K562 (cell line): ENCODE measurements around the gene TANGO6. TPM values are rescaled to one million over a fixed set of nuclear protein-coding genes. Genes with fewer than 3 reads are reported as not detected.

ENCODE experiments used
- ATAC-seq: fragments of 200-7000 bp; cut with Tn5 transposase; 3 replicates; pipeline ENCODE4 v1.9.1; 2020; ENCODE audit warnings: moderate library complexity
- BruUV-seq: library from RNA; stranded (reverse); fragments of 400-500 nt; replicated peaks from 2 replicates; lab custom pipeline; 2021; lab: Mats Ljungman, UMichigan
- CTCF ChIA-PET: fragments of 300-600 bp; formaldehyde crosslinking; extraction: SDS; loops from one replicate; lab custom pipeline; 2021; ENCODE audit warnings: low intra/inter-chr PET ratio; lab: Yijun Ruan, JAX
- POLR2A ChIA-PET: fragments of 300-600, 350-650 bp; sonication (Branson Sonifier 250); formaldehyde crosslinking; extraction: SDS; loops from one replicate; lab custom pipeline; 2021; ENCODE audit warnings: antibody characterized with exemption, inconsistent platforms; lab: Yijun Ruan, JAX
- DNase-seq, 4 experiments: peaks; one replicate each; pipeline versions ENCODE4 v3.0.0 to v3.0.0-alpha.2; 2011 to 2018; ENCODE audit warnings: low spot score in 3 of 4, mixed read lengths in 3 of 4; ENCODE audit errors: extremely low read depth in 1 of 4
- FAIRE-seq: peaks from 2 replicates; lab custom pipeline; 2011; peaks lifted over from hg19 to GRCh38; lab: Jason Lieb, UNC
- H2AFZ ChIP-seq: 2 replicates; pipeline ENCODE4 v1.6.0; 2011; ENCODE audit warnings: low read depth, low read length, control low read depth, inconsistent platforms
- H3K27ac ChIP-seq: fragments of 200-600 bp; 3 replicates; pipeline ENCODE4 v1.8.0; 2011; ENCODE audit warnings: low read depth, mild to moderate bottlenecking, control low read depth, inconsistent platforms, low read length, moderate library complexity, mixed read lengths; ENCODE audit errors: extremely low read depth
- H3K27me3 ChIP-seq, 2 experiments: fragments of 300-600 bp in 1 of 2; 2 replicates in 1 of 2; 3 replicates in 1 of 2; pipeline versions ENCODE4 v1.6.0 to v1.8.0; 2011; ENCODE audit warnings: inconsistent platforms in 2 of 2, low read length in 2 of 2, mild to moderate bottlenecking in 1 of 2, mixed read lengths in 1 of 2, moderate library complexity in 1 of 2; ENCODE audit not compliant: control insufficient read depth in 2 of 2, insufficient read depth in 2 of 2
- H3K36me3 ChIP-seq: fragments of 300-600 bp; 3 replicates; pipeline ENCODE4 v1.8.0; 2011; ENCODE audit warnings: mild to moderate bottlenecking, low read length, inconsistent platforms; ENCODE audit not compliant: control insufficient read depth, insufficient read depth
- H3K4me1 ChIP-seq, 2 experiments: fragments of 200-600 bp in 1 of 2; replicated peaks in 1 of 2; 2 replicates in 1 of 2; 3 replicates in 1 of 2; pipeline versions ENCODE4 v1.5.1 to v1.8.0; 2011; ENCODE audit warnings: inconsistent platforms in 2 of 2, low read length in 2 of 2, mild to moderate bottlenecking in 1 of 2, mixed read lengths in 1 of 2, moderate library complexity in 1 of 2; ENCODE audit not compliant: control insufficient read depth in 2 of 2, insufficient read depth in 2 of 2
- H3K4me2 ChIP-seq: 2 replicates; pipeline ENCODE4 v1.6.1; 2011; ENCODE audit warnings: low read length, control low read depth, inconsistent platforms, mixed read lengths; ENCODE audit not compliant: insufficient read depth
- H3K4me3 ChIP-seq: fragments of 200-600 bp; sonication (generic), shearing (Covaris generic); 2 replicates; pipeline ENCODE4 v1.5.1; 2016; ENCODE audit warnings: control low read depth, inconsistent platforms
- H3K79me2 ChIP-seq: fragments of 200-600 bp; 3 replicates; pipeline ENCODE4 v1.8.0; 2011; ENCODE audit warnings: low read length, inconsistent platforms; ENCODE audit not compliant: control insufficient read depth, insufficient read depth
- H3K9ac ChIP-seq, 2 experiments: 2 replicates each; pipeline versions ENCODE4 v1.6.0 to v1.6.1; 2011; ENCODE audit warnings: low read depth in 2 of 2, low read length in 2 of 2, control low read depth in 1 of 2, inconsistent platforms in 1 of 2, mild to moderate bottlenecking in 1 of 2, mixed read lengths in 1 of 2; ENCODE audit not compliant: insufficient read depth in 1 of 2
- H3K9me1 ChIP-seq: one replicate; pipeline ENCODE4 v1.6.0; 2011; ENCODE audit warnings: inconsistent platforms, mild to moderate bottlenecking, low read length, moderate library complexity; ENCODE audit not compliant: control insufficient read depth, insufficient read depth
- H3K9me3 ChIP-seq: replicated peaks from 2 replicates; pipeline ENCODE4 v1.5.1; 2011; ENCODE audit warnings: low read depth, low read length, inconsistent platforms; ENCODE audit not compliant: control insufficient read depth, insufficient read depth
- H4K20me1 ChIP-seq: replicated peaks from 2 replicates; pipeline ENCODE4 v1.6.1; 2011; ENCODE audit warnings: low read length, inconsistent platforms, mixed read lengths; ENCODE audit not compliant: control insufficient read depth, insufficient read depth
- CCAR2 ChIP-seq: fragments of 200-400 bp; formaldehyde crosslinking; IDR thresholded peaks from 2 replicates; pipeline ENCODE4 v1.6.1; 2017; ENCODE audit warnings: mild to moderate bottlenecking, low read depth, low read length
- MED1 ChIP-seq: sonication (generic); formaldehyde crosslinking; IDR thresholded peaks from 2 replicates; pipeline ENCODE4 v1.8.1; 2023; ENCODE audit warnings: missing genetic modification reagents, borderline replicate concordance
- NEUROD1 ChIP-seq: fragments of 150-350 bp; IDR thresholded peaks from 2 replicates; pipeline ENCODE4 v1.6.1; 2014; ENCODE audit warnings: borderline replicate concordance, low read length, low read depth; ENCODE audit not compliant: partially characterized antibody
- NR2C1 ChIP-seq, 2 experiments: fragments of 450-650 bp; IDR thresholded peaks; 2 replicates each; pipeline ENCODE4 v1.6.1; 2017; ENCODE audit warnings: mild to moderate bottlenecking in 2 of 2, antibody characterized with exemption in 1 of 2, inconsistent platforms in 1 of 2, missing compliant biosample characterization in 1 of 2, missing genetic modification characterization in 1 of 2
- POLR3G ChIP-seq: IDR thresholded peaks from 2 replicates; pipeline ENCODE4 v1.6.1; 2011; ENCODE audit not compliant: insufficient read length, insufficient replicate concordance; ENCODE audit errors: extremely low read depth
- SRSF7 ChIP-seq: fragments of 200-400 bp; formaldehyde crosslinking; optimal IDR thresholded peaks from 2 replicates; pipeline ENCODE3; 2017; ENCODE audit warnings: mild to moderate bottlenecking, low read depth, low read length
- SRSF9 ChIP-seq: fragments of 200-400 bp; formaldehyde crosslinking; IDR thresholded peaks from 2 replicates; pipeline ENCODE4 v1.6.1; 2017; ENCODE audit warnings: low read depth, low read length, borderline replicate concordance
- TGIF2 ChIP-seq: sonication (generic); formaldehyde crosslinking; IDR thresholded peaks from 2 replicates; pipeline ENCODE4 v1.8.1; 2022; ENCODE audit warnings: mild to moderate bottlenecking, missing genetic modification reagents, moderate library complexity
- TOE1 ChIP-seq, 2 experiments: fragments of 450-650 bp in 1 of 2; sonication (generic) in 1 of 2; formaldehyde crosslinking in 1 of 2; IDR thresholded peaks; 2 replicates each; pipeline versions ENCODE4 v1.7.1 to v1.8.0; 2016 to 2022; ENCODE audit warnings: borderline replicate concordance in 2 of 2, mild to moderate bottlenecking in 2 of 2, antibody characterized with exemption in 1 of 2, inconsistent platforms in 1 of 2, low read depth in 1 of 2, missing genetic modification reagents in 1 of 2, moderate library complexity in 1 of 2
- YBX1 ChIP-seq: fragments of 450-650 bp; IDR thresholded peaks from 2 replicates; pipeline ENCODE4 v1.7.1; 2016; ENCODE audit warnings: mild to moderate bottlenecking
- ZNF589 ChIP-seq: fragments of 200-800 bp; sonication (Bioruptor generic); IDR thresholded peaks from 2 replicates; pipeline ENCODE4 v1.6.1; 2016; ENCODE audit warnings: low read depth, missing genetic modification characterization, missing compliant biosample characterization
- in situ Hi-C: fragments of 300-500 bp; cut with MboI; formaldehyde crosslinking; loops from 4 replicates; pipeline ENCODE4 v1.15.0; 2018; ENCODE audit warnings: inconsistent platforms, mixed read lengths
- intact Hi-C: fragments of 100-400 bp; cut with micrococcal nuclease; formaldehyde crosslinking; loops from 2 replicates; pipeline ENCODE4 v1.14.2; 2022
- polyA plus RNA-seq, 8 experiments: library from polyadenylated mRNA; depleted of rRNA in 4 of 8; stranded (reverse) in 5 of 8; unstranded in 3 of 8; fragments of >200 nt; fragmentation: Nextera tagmentation in 2 of 8; fragmentation: Illumina TruSeq in 1 of 8; extraction: Ambion mirVana in 2 of 8; extraction: Trizol in 1 of 8; gene quantifications; 2 replicates each; pipeline versions ENCODE4 v1.2.1 to v1.2.3, GENCODE V29; 2011 to 2014; ENCODE audit warnings: inconsistent platforms in 1 of 8, missing spikeins in 1 of 8
- total RNA-seq, 7 experiments: library from RNA; depleted of rRNA in 6 of 7; stranded (reverse); fragments of >200 nt in 6 of 7; fragmentation: Illumina TruSeq in 2 of 7; extraction: Trizol in 2 of 7; gene quantifications; 2 replicates each; pipeline versions ENCODE4 v1.2.1 to v1.2.3, GENCODE V29; 2011 to 2021; ENCODE audit warnings: low replicate concordance in 1 of 7

TANGO6 gene
- total and polyA plus RNA-seq, 9 of the 15 experiments (the other 6 are each of a cell fraction or from before 2014, with no cell fraction given): 1.6 to 15.2 (median 9.6) TPM

- Histone ChIP-seq H3K79me2 (no peaks in the 10 kb centered on the region), H3K9me3 (no peaks in the 10 kb centered on the region), H3K27ac (no peak overlapping the region), H3K9me1 (no peaks in the 10 kb centered on the region), H3K36me3 (no peaks in the 10 kb centered on the region), H3K9ac (no peak overlapping the region), H3K4me1 (peaks cover 13 to 32% of the 10 kb centered on the region in 2 experiments), H2AFZ (no peak overlapping the region), H3K27me3 (no peaks in the 10 kb centered on the region), H4K20me1 (no peaks in the 10 kb centered on the region), H3K4me2 (no peak overlapping the region), H3K4me3 (no peak overlapping the region)
- no peak for DNase-seq
- TF ChIP-seq SRSF7: no peak
- no peak for TF ChIP-seq YBX1
- TF ChIP-seq ZNF589 (CRISPR knock-in tag): no peak
- TF ChIP-seq NR2C1 (IDR thresholded peaks at IDR 0.05): no peak
- TF ChIP-seq NR2C1 (tag; IDR thresholded peaks at IDR 0.05): no peak
- no peak for TF ChIP-seq NEUROD1
- TF ChIP-seq TOE1 (IDR thresholded peaks at IDR 0.05; ENCODE audit: borderline replicate concordance): no peak
- TF ChIP-seq TOE1 (CRISPR knock-in tag; IDR thresholded peaks at IDR 0.05; ENCODE audit: borderline replicate concordance, low read depth): no peak
- no peak for TF ChIP-seq SRSF9
- TF ChIP-seq MED1 (CRISPR knock-in tag): no peak
- TF ChIP-seq POLR3G: no peak
- TF ChIP-seq TGIF2 (CRISPR knock-in tag): no peak
- TF ChIP-seq CCAR2: no peak
- intact Hi-C loops (no loop called here), in situ Hi-C loops (no loop called here)
- BruUV-seq: no TSS peak
- ChIA-PET CTCF (no interaction called here), POLR2A (no interaction called here)
- ATAC-seq: no peak
- FAIRE-seq: no peak
These were observed 147.7 kb downstream of the TANGO6 start for GRCh38 chr16:68991075-68991474.
